Endometrial microvascular endothelial cells (primary cell): ENCODE results near the gene CAPG. TPM values are rescaled to one million over a fixed set of nuclear protein-coding genes. Genes with fewer than 3 reads are reported as not detected.
"Not testable (repeated sequence)": the region's sequence is repeated elsewhere in the genome, so short reads cannot be mapped to it uniquely, and the experiment has no call there.

Experiments used
- in situ Hi-C: cut with HindIII; loops from 2 replicates; pipeline ENCODE4 v1.10.0; 2017; ENCODE audit warnings: low sequenced_read_pairs, low pct_unique_long_range_greater_than_20kb; ENCODE audit errors: inconsistent ontology term
- total RNA-seq: library from RNA; depleted of rRNA; stranded (reverse); fragments of >200 nt; gene quantifications from one replicate; pipeline ENCODE4 v1.2.3, GENCODE V29; 2015; ENCODE audit errors: inconsistent ontology term

CAPG gene
- total RNA-seq, 1 donor from 2014 or later, result 99.7 TPM

DNA sequence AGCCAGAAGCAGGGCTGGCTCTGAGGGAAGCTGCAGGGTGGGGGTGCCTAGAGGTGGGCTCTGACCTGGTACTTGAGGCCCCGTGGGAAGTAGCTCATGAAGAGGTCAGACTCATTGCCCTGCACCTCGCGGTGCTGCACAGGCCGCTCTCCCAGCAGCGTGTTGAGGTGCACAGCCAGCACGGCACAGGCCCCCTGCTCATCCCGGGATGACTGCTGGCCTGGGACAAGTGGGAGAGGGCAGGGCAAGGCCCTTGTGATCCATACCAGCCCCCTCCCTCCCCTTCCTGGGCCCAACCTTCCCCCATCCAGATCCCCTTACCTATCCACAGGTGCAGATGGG, 8.7 kb downstream of the CAPG start:
- in situ Hi-C loops, result loop anchor here (25.0 kb wide), 1 partner anchor 136 kb away; the partner anchor contains the start of gene MAT2A

DNA sequence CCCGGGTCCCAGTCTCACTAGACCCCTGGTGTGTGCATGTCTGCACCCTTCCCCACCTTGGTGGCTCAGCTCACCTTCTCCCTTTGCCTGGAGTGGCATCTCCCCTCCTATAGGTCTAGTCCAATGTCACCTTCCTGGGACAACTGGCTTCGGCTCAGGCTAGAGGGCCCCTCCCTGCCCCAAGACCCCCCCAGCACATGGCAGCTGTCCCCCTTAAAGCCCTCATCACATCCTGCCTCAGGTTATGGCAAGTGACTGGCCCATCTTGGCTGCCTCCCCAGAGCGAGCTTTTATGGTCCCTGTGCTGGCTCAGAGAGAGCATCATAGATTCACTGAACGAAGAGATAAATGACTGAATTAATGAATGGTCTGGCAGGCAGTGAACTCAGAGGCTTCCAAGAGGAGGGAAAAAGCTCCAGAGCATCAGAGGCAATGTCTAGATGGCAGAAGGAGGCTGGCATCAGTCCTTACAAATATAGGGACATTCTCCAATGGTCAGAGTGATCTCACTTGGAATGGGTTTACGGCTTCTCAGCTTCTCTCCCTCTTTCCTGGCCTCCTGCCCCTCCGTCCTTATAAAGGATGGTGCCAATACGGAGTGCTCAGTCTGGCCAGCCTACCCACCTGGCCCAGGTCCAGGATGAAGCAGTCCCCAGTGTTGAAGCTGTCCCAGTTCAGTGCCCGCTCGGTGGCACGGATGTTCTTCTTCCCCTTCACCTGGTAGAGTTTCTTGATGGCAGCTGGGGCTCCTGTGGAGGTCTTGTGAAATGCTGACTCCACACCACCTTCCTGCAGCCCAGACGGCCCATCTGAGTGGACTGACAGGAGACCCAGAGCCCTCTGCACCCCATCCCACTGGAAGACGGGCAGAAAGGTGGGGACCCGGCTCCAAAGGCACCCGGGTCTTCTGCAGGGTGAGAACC, 9.4 kb downstream of the CAPG start:
- in situ Hi-C loops, result loop anchor here (25.0 kb wide), 1 partner anchor 136 kb away; the partner anchor contains the start of gene MAT2A

DNA sequence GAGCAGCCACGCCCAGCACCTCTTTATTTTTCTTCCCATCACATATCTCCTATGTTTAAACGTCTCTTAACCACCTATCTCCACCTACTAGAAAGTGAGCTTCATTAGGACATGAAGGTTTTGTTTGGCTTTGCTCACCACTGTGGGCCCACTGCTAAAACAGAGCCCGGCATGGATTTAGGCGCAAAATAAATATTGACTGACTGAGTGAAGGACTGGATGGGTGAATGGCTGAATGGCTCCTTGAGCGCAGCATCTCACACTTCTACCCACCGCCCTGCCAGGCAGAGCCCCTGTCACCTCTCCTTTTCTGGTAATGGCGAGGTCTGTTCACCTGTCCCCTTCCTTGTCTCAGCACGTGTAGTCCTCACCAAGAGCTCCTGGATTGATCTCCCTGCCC, 10.1 kb downstream of the CAPG start:
- in situ Hi-C loops, result loop anchor here (25.0 kb wide), 1 partner anchor 137 kb away; the partner anchor contains the start of gene MAT2A

DNA sequence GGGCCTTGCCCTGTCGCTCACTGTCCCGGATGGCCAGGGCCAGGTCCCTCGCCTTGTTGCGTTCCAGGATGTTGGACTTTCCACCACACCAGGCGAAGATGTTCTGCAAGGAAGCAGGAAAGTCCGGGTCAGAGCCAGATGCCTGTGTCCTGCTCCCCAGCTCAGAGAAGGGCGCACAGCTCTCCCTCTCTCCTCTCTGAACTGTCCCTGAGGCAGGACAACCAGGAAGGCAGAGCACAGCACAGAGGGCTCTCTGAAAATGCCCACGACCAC, 11.0 kb downstream of the CAPG start:
- in situ Hi-C loops, result no loop called here

DNA sequence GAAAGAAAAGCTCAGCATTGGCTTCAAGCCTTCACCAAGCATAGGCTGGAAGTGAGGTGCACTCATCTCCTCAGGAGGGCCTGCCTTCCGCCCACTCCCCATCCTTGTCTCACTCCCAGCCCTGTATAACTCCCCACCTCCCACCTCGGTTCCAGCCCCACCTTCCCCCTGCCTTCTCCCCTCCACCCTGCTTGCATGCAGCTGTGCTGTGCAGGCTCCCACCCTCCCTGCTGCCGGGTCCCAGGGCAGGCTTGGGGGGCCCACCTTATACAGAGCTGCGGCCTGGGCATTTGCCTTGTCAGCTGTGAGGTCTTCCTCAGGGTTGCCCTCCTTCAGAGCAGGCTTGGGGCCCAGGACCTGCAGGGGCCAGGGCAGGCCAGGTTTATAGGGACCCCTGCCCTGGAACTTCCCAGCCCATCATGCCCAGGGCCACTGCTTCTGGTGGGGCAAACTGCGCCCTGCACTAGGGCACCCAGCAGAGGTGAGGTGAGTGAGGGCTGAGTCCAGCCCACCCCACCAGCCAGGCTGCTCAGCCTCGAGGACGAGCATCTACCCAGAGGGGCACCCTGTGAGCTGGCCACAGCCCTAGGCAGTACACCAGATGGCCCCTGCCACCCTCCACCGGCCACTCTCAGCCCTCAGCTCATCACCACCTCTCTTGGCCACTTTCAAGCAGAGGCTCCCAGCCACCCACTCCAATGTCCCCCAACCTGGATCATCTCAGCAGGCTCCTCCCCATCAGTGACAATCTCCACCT, 11.6 kb downstream of the CAPG start:
- in situ Hi-C loops, result no loop called here

DNA sequence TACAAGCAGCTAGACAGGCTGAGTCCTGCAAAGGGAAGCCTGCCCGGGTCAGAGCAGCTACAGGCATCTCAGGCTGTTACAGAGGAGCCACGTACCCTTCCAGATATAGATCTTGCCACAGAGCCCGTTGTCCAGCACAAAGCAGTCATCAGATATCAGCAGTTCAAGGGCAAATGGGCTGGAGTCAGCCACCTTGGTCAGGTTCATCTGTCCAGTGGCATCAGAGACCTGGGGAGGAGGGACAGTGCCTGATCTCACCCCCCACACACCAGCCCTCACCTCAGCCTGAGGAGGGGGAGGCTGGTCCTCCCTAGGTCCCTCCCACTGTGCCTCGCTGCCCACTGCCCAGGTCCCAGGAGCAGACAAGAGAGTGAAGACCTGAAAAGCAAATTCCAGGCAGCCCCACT, 12.2 kb downstream of the CAPG start:
- in situ Hi-C loops, result no loop called here

DNA sequence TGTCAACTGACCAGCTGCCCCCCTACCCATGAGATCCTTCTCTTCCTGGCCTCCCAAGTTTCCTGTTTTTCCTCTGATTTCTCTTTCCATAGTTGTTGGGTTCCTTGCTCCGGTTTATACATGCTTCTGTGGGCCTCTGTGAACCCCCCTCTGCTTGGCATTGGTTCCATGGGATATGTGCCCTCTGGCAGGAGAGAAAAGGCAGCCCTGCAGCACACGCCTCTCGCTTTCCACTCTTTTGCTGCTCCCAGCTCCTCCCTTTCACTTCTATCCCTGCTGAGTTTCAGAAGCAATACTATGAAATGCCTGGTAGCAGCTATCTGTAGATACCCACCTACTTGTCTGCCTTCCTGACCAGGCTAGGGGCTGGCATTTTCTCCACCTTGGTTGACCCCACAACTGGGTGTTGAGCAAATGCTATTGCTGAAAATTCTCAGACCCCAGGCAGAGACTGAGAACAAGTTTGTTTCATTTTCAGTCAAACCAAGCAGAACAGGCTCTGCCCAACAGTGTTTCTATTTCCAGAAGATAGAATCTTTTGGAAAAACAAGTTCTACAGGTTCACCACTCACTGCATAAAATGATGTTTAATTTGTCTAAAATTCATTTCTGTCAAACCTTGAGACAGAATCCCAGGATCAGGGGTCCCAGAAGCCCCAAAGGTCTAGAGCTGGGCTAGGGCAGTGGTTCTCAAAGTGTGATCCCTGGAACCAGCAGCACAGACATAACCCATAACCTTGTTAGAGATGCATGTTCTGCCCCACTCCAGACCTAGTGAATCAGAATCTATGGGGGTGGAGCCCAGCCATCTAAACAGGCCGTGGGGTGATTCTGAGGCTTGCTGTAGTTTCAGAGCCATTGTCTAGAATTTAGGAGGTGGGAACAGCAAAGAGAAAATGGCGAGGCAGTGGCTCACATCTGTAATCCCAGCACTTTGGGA, 13.4 kb downstream of the CAPG start:
- in situ Hi-C loops, result no loop called here

DNA sequence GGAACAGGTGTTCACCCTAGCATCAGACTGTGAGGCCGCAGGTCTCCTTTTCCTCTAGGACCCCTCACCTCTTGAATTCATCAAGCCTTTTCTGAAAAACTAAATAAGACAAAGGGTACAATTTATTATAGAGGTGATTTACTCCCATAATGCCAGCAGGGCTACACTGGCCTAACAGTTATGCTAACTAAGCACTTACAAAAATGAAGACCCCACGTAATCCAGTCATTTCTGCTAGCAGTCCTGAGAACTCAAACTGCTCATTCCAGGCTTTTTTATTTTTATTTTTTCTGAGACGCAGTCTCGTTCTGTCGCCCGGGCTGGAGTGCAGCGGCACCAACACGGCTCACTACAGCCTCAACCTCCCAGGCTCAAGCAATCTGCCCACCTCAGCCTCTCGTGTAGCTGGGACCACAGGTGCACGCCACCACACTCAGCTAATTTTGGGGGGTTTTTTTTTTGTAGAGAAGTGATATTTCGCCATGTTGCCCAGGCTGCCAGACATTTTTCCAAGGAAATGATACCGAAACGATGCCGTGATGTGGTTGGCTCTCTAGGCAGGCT, 14.2 kb downstream of the CAPG start:
- in situ Hi-C loops, result no loop called here

DNA sequence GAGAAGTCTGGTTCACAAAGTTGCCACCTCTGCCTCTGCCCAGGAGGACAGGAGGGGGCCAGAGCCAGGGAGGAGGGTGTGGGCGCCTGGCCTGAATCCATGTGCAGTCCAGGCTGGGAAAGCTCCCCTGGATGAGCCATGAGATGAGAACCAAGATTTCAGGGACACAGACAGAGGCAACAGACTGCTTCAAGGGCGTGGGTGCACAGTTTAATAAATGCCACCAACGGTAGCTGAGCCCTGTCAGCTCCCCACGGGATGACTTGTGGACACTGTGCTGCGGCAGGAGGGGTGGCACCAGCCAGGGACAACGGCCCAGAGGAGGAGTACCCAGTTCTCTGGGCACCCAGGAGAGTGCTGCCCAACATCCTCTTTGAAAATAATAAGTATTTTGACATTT, 15.2 kb downstream of the CAPG start:
- in situ Hi-C loops, result no loop called here

DNA sequence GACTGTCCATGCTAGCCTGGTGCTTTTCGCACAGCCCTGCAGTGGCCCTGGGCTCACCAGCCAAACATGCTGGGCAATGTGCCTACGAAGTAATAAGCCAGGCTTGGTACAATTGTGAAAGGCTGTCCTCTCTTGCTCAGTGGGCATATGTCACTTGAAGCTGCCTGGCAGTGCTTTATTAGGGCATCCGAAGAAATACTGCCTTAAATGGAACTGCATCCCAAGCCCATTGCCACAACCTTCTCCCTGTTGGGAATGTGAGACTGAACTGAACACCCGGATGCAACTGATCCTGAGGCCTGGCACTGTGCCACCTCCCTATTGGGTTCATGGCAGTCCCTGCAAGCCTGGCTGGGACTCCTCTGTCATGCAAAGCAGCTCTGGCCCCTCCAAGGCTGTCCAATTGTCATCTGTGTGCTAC, 15.9 kb downstream of the CAPG start:
- in situ Hi-C loops, result no loop called here

DNA sequence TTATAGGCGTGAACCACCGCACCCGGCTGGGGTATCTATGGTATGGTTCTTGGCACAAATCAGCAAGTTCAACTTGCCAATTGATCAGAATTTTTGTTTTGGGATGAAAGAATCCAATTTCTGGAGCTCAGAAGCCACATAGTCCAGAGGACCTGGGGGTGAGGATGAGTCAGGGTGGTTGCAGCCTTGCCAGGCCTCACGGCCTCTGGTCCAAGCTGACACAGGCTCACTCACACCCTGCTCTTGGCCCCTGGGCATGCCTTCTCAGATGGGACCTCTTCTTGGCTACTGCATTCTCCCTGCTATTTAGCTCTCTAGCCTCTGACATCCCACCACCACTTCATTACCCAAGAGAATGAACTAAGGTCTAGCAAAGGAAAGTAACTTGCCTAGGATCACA, 16.3 kb downstream of the CAPG start:
- in situ Hi-C loops, result no loop called here

DNA sequence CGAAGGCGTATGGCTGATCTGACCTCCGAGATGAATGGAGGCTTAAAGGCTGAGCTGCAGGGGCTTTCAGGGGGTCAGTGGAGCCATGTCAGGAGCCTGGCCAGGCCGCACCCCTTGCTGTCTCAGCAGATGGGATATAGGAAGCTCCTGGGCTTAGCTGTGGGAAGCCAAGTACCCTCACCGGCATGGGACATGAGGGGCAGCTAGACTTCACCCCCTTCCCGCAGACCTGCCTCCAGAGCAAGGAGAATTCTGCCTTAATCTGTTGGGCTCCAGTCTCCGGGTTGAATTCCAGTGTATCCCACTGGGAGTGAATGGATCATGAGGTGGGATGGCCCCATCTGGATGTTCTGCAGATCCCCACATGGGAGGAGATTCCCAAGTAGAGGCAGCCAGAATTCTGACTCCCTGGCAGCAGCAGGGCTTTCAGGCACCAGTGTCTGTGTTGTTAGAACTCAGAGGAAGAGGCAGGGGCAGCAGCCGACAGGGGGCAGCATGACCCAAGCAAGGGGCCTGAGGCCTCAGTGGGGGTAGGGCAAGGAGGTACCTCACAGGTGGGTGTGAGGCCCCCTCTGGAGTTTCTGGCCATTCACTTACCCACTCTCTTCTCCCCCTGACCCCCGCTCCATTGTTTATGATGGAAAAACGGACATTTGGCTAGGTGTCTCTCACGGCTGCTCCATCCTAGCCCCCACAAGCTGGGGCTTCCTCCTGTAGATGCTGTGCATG, 19.1 kb downstream of the CAPG start:
- in situ Hi-C loops, result no loop called here

DNA sequence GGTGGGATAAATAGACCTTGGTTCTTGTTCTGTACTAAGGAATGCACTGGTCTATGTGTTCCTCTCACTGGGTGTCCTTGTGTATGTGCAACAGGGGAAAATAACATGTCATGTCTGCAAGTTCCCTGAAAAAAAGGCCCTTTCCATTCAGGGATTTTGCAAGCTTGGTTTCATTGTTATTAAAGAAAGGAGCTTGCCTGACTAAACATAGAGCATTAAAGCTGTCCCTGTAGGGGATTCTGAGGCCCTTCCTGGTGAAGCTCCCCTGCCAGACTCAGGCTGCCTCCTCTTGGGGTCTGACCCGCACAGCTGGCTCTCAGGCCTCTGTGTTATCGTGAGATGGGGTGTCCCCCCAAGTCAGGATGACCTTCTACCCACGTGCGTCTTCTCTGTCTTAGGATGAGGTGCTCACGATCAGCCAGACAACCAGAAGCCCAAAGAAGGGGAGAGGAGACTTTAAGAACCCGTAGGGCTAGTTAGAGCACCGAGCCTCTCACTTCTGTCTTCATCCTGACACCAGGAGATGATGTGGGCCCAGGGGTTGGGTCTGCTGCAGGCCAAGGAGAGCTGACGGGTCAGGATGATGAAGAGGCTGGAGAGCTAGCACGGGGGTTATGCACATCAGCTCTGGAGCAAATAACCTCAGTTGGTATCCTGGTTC, 21.2 kb downstream of the CAPG start:
- in situ Hi-C loops, result no loop called here

DNA sequence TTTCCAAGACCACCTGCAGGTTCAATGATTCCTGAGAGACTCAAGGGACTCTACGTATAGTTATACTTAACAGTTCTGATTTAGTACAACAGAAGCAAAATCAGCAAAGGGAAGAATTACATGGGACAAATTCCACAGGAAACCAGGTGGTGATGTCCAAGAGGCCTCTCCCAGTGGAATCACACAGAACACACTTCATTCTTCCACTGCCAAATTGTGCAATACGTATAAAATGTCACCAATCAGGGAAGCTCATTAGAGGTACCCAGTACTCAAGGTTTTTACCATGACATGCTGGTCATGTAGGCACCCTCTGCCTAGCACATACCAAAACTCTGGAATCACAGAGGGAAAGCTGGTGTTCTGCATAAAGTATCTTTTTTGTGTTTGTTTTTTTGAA, 22.4 kb downstream of the CAPG start:
- in situ Hi-C loops, result no loop called here

DNA sequence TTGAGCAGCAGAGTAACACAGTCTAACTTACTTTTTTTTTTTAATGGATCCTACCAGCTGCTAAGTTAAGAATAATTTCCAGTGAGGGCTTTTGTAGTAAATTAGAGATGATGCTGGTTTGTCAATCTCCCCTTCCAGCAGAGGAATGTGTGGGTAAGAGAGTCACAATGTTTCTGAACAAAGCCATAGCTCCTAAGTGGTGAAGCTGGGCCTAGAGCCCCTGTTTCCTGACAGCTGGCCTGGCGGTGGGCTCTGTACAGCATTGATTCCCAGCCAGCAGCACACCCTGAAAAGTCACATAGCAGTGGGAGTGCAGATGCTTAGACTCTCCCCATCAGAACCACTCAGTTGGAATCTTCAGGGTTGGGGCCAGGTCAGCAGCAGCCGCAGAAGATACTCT, 24.4 kb downstream of the CAPG start:
- in situ Hi-C loops, result no loop called here

DNA sequence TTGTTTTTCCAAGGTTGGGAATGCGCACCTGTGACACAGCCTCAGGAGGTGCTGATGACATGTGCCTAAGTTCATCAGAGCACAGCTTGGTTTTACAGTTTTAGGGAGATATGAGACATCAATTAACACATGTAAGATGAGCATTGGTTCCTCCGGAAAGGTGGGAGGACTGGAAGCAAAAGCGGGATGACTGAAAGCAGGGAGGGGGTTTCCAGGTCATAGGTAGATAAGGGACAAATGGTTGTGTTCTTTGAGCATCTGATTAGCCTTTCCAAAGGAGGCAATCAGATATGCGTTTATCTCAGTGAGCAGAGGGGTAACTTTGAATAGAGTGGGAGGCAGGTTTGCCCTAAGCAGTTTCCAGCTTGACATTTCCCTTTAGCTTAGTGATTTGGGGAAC, 26.3 kb downstream of the CAPG start:
- in situ Hi-C loops, result no loop called here

DNA sequence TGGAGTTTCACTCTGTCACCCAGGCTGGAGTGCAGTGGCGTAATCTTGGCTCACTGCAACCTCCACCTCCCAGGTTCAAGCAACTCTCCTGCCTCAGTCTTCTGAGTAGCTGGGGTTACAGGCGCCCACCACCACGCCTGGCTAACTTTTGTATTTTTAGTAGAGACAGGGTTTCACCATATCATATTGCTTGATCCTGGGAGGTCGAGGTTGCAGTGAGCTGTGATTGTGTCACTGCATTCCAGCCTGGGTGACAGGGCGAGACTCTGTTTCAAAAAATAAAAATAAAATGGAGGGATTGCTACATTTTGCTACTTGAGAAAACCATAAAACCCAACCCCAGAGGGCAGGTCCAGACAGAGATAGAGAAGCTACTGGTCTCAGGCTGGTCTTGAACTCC, 27.0 kb downstream of the CAPG start:
- in situ Hi-C loops, result not testable (repeated sequence)

DNA sequence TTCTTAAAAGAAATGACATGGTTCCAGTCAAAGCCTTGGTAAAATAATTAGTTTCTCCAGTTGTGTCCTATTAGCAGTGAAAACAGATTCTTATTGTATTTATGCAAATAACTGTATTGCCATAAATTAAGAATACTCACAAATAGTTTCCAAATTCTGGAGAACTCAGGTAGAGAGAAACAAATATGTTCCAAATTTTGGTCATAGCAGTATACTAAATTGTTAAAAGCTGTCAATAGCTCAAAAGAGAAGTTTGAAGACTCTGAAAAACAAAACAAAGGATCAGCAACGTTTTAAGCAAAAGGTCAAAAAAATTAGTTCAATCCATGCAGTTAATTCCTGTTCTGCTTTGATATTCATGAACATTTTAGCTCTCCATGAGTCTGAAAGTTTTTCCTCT, 30.1 kb downstream of the CAPG start:
- in situ Hi-C loops, result no loop called here
